T-helper 9 cell (primary cell): ENCODE results near the gene TNFRSF12A.

Experiments used
- DNase-seq: peaks from one replicate; pipeline ENCODE4 v3.0.0-alpha.2; 2020

TNFRSF12A gene

DNA sequence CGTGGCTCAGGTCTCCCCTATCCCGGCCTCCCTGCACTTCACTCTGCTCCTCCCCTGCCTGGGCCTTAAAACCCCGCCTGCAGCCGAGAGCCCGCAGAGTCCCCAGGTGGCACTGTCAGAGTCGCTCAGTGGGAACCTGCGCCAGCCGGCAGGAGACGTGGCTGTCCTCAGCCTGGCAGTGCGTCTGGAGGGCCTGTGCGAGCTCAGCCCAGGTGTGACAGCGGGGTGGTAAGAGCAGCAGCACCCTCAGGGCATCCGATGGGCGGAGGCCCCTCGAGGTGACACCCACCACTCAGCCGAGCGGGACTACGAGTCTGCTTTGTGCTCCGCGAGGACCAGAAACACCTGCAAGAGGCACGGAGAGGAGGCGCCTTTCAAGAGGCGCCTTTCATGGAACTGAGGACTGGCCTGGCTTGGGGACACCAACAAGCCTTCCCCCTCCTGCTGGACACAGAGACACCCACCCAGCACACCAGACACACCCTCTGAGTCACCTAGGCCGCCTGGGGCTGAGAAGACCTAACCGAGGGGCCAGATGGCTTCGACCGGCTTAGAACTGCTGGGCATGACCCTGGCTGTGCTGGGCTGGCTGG lies 7.2 kb upstream of the TNFRSF12A start, which contains the start of gene CLDN9:
Gene CLDN9, plus strand, starts transcription at position 96 of the 593 bp plus-strand sequence. Its CDS starts 440 bp downstream, at position 536.
- DNase-seq = no peak

- no peak for DNase-seq
Observed at GRCh38 chr16:3013491-3013951, 6.6 kb upstream of the TNFRSF12A start.

GRCh38 chr16:3013998-3014690 lies 6.0 kb upstream of the TNFRSF12A start:
- DNase-seq = no peak

- DNase-seq = no peak
Observed at GRCh38 chr16:3014971-3015370, 5.2 kb upstream of the TNFRSF12A start.

GRCh38 chr16:3015865-3016521 lies 4.2 kb upstream of the TNFRSF12A start:
- DNase-seq = no peak

GRCh38 chr16:3017344-3017743 lies 2.8 kb upstream of the TNFRSF12A start:
- DNase-seq = no peak

GRCh38 chr16:3017794-3018506 lies 2.2 kb upstream of the TNFRSF12A start, which contains the start of gene CLDN6:
Gene CLDN6, minus strand, starts transcription at chr16:3018183. Its CDS starts 2,162 bp downstream, at chr16:3016021.
- no peak for DNase-seq

GRCh38 chr16:3019594-3020246 lies 448 bp upstream of the TNFRSF12A start:
- no peak for DNase-seq

- DNase-seq = peak; percentile 77
Observed at GRCh38 chr16:3020604-3021448, 658 bp downstream of the TNFRSF12A start.

GRCh38 chr16:3021449-3022207 lies 1.5 kb downstream of the TNFRSF12A start:
- peak; percentile 78 for DNase-seq

- DNase-seq = peak; percentile 70
Observed at GRCh38 chr16:3022208-3022683, 2.1 kb downstream of the TNFRSF12A start.

DNA sequence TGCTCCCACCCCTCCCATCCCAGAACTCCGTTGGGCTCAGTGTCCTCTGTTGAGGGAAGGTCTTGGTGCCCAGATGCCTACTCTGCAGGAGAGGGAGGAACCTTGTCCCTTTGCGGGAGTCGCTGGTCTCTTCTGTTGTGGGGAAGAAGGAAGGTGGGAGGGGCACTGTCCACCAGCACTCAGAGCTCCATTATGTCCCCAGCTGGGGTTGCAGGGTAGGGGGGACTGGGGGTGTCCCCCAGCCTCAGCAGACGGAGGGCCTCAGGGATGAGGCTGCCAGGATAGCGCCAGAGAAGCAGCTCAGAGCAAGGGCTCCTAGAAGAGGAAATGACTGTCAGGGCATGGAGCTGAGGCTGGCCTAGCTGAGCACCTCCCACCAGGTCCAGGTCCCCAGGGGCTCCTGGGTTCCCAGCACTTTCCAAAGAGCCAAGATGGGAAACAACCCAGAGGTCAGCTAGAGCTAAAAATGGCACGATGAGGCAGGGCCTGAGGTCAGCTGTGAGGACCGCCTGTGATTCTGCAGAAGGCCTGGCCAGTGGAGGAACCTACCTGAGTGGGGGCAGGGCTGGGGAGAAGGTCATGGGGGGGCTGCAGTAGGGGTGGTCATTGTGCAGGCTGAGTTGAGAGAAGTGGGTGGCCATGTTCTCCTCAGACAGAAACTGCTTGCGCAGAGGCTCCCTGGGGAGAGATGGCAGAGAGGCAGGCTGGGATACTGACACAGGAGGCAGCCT lies 2.7 kb downstream of the TNFRSF12A start:
- no peak for DNase-seq

GRCh38 chr16:3023415-3023668 lies 3.2 kb downstream of the TNFRSF12A start:
- no peak for DNase-seq

DNA sequence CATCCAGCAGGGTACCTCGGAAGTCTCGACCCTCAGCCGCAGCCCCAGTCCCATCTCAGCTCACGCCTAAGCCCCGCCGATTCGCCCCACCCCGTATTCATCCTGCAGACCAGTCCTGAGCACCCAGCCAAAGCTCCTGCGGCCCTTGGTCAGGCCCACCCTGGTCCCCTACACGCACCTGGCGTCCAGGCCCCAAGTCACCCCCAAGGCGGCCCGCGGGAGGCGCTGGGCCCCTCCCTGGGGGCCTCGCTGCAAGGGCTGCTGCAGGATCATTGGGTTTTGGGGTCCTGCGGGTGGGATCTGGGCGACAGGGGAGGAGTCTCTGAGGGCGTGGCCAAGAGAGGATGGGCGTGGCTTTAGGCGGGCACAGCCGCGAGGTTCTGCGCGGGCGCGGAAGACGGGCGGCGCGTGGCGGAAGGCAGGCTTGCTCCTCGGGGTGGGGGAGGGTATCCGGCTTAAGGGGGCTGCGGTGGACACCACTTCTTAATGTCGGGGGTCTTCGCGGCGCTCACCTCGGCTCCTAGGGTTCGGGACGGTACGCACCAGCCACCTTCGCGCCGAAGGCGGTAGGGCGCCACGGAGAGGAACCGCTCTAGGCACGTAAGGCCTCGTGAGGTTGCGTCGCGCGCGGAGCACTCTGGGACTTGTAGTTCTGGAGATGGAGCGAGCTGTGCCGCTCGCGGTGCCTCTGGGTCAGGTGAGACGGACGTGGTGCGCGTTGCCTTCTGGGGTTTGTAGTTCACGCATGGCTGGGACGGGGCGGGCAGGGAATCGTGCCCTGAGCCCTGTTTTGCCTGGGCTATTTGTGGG lies 3.7 kb downstream of the TNFRSF12A start, which contains the start of the genes HCFC1R1 and THOC6:
Gene HCFC1R1, minus strand, starts transcription at position 274 of the 810 bp plus-strand sequence. Its CDS starts 1 bp downstream, at position 273.
Gene THOC6, plus strand, starts transcription at position 367 of the 810 bp plus-strand sequence. Its CDS starts 292 bp downstream, at position 659.
- peak; percentile 92 for DNase-seq

GRCh38 chr16:3025032-3026002 lies 5.1 kb downstream of the TNFRSF12A start:
- DNase-seq = no peak

DNA sequence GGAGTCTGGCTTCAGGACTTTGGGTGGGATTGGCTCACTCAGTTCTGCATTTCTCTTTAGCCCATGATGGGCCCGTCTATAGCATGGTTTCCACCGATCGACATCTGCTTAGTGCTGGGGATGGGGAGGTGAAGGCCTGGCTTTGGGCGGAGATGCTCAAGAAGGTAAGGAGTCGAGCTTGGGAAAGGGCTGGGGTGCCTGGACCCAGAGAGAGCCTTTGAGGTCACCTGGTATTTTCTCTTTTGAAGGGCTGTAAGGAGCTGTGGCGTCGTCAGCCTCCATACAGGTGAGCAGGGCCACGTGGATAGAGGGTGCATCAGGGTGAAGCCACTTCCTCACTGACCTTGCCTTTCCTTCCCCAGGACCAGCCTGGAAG lies 5.8 kb downstream of the TNFRSF12A start:
- DNase-seq = no peak

DNA sequence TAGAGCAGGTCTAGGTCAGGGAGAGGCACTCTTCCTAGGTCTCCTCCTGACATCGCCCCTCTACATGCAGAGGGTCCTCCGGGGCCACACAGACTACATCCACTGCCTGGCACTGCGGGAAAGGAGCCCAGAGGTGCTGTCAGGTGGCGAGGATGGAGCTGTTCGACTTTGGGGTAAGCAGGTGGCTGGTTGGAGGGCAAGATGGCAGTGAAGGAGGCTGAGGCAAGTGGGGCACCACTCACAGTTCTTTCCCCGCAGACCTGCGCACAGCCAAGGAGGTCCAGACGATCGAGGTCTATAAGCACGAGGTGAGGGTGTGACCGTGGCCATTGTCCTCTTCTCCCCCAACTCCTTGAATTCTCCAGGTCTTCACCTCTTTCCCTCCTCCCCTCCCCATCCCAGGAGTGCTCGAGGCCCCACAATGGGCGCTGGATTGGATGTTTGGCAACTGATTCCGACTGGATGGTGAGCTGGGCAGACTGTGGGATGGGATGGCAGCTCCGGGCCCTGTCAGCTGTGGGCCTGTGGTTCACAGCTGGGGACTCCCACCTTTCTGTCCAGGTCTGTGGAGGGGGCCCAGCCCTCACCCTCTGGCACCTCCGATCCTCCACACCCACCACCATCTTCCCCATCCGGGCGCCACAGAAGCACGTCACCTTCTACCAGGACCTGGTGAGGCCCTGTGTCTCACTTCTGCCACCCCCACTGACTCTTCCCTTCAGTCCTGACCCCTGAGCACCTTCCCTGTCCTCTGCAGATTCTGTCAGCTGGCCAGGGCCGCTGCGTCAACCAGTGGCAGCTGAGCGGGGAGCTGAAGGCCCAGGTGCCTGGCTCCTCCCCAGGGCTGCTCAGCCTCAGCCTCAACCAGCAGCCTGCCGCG lies 6.7 kb downstream of the TNFRSF12A start:
- DNase-seq = no peak
